ENCODE measurements around the gene CBLIF.
"Not testable (repeated sequence)": the region's sequence is repeated elsewhere in the genome, so short reads cannot be mapped to it uniquely, and the experiment has no call there.

Gene CBLIF

DNA sequence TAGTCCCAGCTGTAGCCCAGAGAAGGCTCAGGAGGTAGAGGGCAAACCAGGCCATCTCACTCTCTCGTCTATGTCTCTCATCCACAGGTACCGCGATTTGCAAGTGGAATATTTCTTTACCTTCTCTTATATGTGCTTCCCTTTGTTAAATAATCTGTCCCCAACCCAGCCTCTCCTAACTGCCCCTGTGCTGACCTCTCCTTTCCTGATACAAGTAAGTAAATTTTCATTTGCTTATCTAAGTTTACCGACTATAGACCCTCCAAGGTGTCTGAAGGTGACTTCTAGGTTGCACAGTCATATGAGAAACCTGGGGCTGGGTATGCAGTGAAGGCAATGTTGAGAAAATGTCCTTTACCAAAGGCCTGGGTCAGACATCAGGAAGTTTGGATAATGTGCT lies at the start of gene CBLIF:
Gene CBLIF (minus strand): TSS at position 101 of the 400 bp plus-strand sequence. CDS start 46 bp downstream, at position 55.
- Histone ChIP-seq H3K36me3 (no peaks in the 10 kb centered on the region), H3K4me3 (no peak within 1 kb of the TSS), H3K27me3 (no peaks in the 10 kb centered on the region), H3K27ac (no peak within 1 kb of the TSS), H3K9me3 (no peaks in the 10 kb centered on the region), H3K4me1 (no peaks in the 10 kb centered on the region)
- intact Hi-C loops (cut with DNase I; ENCODE audit: low total_unique reads): no loop called here
- DNase-seq: no peak
- TF ChIP-seq, protein P1, sequence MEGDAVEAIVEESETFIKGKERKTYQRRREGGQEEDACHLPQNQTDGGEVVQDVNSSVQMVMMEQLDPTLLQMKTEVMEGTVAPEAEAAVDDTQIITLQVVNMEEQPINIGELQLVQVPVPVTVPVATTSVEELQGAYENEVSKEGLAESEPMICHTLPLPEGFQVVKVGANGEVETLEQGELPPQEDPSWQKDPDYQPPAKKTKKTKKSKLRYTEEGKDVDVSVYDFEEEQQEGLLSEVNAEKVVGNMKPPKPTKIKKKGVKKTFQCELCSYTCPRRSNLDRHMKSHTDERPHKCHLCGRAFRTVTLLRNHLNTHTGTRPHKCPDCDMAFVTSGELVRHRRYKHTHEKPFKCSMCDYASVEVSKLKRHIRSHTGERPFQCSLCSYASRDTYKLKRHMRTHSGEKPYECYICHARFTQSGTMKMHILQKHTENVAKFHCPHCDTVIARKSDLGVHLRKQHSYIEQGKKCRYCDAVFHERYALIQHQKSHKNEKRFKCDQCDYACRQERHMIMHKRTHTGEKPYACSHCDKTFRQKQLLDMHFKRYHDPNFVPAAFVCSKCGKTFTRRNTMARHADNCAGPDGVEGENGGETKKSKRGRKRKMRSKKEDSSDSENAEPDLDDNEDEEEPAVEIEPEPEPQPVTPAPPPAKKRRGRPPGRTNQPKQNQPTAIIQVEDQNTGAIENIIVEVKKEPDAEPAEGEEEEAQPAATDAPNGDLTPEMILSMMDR (IDR thresholded peaks at IDR 0.05): no peak

DNA sequence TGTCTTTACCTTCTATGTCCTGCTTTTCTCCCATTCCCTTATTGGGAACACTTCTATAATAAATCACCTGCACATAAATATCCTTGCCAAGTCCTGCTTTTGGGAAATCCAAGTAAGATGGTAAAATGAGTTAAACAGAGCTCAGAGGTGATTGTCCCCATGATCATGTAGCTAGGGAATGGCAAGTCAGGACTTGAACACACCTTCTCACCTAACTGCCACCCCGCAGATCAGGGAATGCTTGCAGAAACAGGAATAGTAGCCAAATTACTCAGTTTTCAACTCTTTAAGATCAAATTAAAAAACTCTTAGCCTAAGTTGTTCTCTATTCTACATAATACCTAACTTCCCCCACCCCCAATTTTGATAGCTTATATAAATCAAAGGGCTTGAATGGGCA lies 49.3 kb upstream of the CBLIF start:
- Histone ChIP-seq H3K4me1 (no peaks in the 10 kb centered on the region), H3K27ac (no peak overlapping the region), H3K9me3 (peaks cover 0 to 5% (median 0%) of the 10 kb centered on the region in 3 donors), H3K4me3 (no peak overlapping the region), H3K36me3 (no peaks in the 10 kb centered on the region), H3K27me3 (no peaks in the 10 kb centered on the region)
- TF ChIP-seq, protein P1 (IDR thresholded peaks at IDR 0.05): no peak
- intact Hi-C loops (cut with DNase I; ENCODE audit: low total_unique reads): no loop called here
- no peak for DNase-seq

DNA sequence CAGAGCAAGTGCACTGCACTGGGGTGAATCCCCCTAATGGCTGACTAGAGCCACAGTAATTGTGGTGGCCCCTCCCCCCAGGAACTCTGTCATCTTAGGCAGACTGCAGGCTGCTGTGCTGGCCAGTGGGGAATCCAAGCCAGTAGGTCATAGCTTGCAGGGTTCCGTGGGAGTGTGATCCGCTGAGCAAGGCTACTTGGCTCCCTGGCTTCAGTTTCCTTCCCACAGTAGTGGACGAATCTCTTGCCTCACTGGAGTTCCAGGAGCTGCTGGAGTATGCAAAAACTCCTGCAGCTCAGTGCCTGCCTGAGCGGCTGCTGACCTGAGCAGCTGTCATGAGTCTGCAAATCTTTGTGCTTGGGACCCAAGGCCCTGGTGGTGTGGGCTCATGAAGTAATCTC lies 46.5 kb upstream of the CBLIF start:
- H3K27me3 ChIP-seq: no peaks in the 10 kb centered on the region
- intact Hi-C loops (cut with DNase I; ENCODE audit: low total_unique reads): no loop called here
- TF ChIP-seq, protein P1 (IDR thresholded peaks at IDR 0.05): no peak

DNA sequence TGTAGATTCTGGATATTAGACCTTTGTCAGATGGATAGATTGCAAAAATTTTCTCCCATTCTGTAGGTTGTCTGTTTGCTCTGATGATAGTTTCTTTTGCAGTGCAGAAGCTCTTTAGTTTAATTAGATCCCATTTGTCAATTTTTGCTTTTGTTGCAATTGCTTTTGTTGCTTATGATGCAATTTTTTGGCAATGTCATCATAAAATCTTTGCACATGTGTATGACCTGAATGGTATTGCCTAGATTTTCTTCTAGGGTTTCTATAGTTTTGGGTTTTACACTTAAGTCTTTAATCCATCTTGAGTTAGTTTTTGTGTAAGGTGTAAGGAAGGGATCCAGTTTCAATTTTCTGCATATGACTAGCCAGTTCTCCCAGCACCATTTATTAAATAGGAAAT lies 41.9 kb upstream of the CBLIF start:
- H3K4me3 ChIP-seq; H3K36me3 ChIP-seq; H3K27ac ChIP-seq; H3K4me1 ChIP-seq; intact Hi-C loops (cut with DNase I; ENCODE audit: low total_unique reads); H3K27me3 ChIP-seq; DNase-seq: not testable (repeated sequence)
- peaks cover 0 to 21% (median 12%) of the 10 kb centered on the region in 3 donors for H3K9me3 ChIP-seq

More for the DNA sequence above, 46.5 kb upstream of the CBLIF start:
- Histone ChIP-seq H3K27ac (no peak overlapping the region), H3K9me3 (peaks cover 0 to 18% (median 12%) of the 10 kb centered on the region in 3 donors), H3K36me3 (no peaks in the 10 kb centered on the region), H3K4me1 (no peaks in the 10 kb centered on the region), H3K4me3 (no peak overlapping the region)
- no peak for DNase-seq

DNA sequence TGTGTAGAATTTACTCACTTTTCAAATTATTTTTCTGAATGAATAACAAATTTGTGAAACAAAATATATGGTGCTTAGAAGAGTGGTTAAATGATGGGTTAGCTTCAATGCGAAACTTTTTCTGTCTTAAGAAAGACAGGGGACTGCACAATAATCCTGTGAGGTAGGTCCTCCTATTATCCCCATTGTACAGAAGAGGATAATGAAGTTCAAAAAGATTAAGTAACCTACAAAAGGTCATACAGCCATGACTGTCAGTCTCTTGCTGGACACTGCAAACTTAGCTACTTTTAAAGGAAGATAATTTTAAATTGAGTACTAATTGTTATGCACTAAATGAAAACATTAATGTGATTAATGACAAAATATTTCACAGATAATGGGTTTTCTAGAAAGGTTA lies 38.3 kb upstream of the CBLIF start:
- no peaks in the 10 kb centered on the region for H3K27me3 ChIP-seq
- TF ChIP-seq, protein P1 (IDR thresholded peaks at IDR 0.05): no peak
- H3K36me3 ChIP-seq: no peaks in the 10 kb centered on the region
- no peak overlapping the region for H3K4me3 ChIP-seq
- DNase-seq: no peak
- intact Hi-C loops (cut with DNase I; ENCODE audit: low total_unique reads): no loop called here
- no peaks in the 10 kb centered on the region for H3K4me1 ChIP-seq
- H3K9me3 ChIP-seq: peaks cover 0 to 12% (median 8%) of the 10 kb centered on the region in 3 donors
- no peak overlapping the region for H3K27ac ChIP-seq

DNA sequence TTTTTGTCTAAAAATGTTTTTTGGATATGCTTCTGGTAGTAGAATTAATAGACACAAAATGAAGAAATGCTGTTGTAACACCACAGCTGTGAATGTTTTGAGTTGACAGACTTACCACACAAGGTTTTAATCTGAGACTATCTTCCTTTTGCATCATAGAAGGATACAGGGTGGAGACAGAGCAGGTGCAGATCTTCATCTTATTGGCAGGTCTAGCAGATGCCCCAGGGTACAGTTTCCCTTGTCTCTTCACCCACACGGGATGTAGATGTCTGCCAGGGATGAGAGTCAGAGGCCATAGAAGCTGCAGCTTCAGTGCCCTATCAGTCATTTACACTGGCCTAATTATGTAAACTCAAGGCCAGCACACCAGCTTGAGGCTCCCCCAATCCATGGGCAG lies 34.3 kb upstream of the CBLIF start:
- Histone ChIP-seq H3K9me3 (no peaks in the 10 kb centered on the region), H3K36me3 (no peaks in the 10 kb centered on the region), H3K27me3 (no peaks in the 10 kb centered on the region), H3K4me3 (no peak overlapping the region), H3K27ac (no peak overlapping the region), H3K4me1 (no peaks in the 10 kb centered on the region)
- intact Hi-C loops (cut with DNase I; ENCODE audit: low total_unique reads): no loop called here
- no peak for DNase-seq
- TF ChIP-seq, protein P1 (IDR thresholded peaks at IDR 0.05): no peak
